ENCODE measurements around the gene L3MBTL4. TPM values are rescaled to one million over a fixed set of nuclear protein-coding genes. Genes with fewer than 3 reads are reported as not detected.

Gene L3MBTL4
- total and polyA plus RNA-seq, 10 donors: 1.1 to 21.0 (median 12.7) TPM

- Histone ChIP-seq H3K9me3 (no peaks in the 10 kb centered on the region), H3K4me3 (no peak overlapping the region), H3K27me3 (replicated peaks in 1 of 7) (no peaks in the 10 kb centered on the region), H3K4me1 (no peaks in the 10 kb centered on the region), H3K27ac (no peak overlapping the region), H3K36me3 (no peaks in the 10 kb centered on the region)
- no peak for DNase-seq
- 62 to 75% (median 74%) methylated on average over 5 of the region's 5 CpGs for WGBS, 5 donors
- intact Hi-C loops (cut with DNase I; ENCODE audit: low total_unique reads): no loop called here
- no peak for TF ChIP-seq POLR2AphosphoS5 (IDR thresholded peaks at IDR 0.05)
Observed at GRCh38 chr18:6434481-6434880, 19.8 kb upstream of the L3MBTL4 start.

- no peak overlapping the region for H3K4me3 ChIP-seq
- no peaks in the 10 kb centered on the region for H3K27me3 ChIP-seq (replicated peaks in 1 of 7)
- DNase-seq: no peak
- H3K36me3 ChIP-seq: no peaks in the 10 kb centered on the region
- no peak for TF ChIP-seq POLR2AphosphoS5 (IDR thresholded peaks at IDR 0.05)
- no peak for TF ChIP-seq CTCF (IDR thresholded peaks at IDR 0.05 in 8 of 11, conservative IDR thresholded peaks at IDR 0.05 in 3 of 11)
- TF ChIP-seq POLR2A (IDR thresholded peaks at IDR 0.05): no peak
- intact Hi-C loops (cut with DNase I; ENCODE audit: low total_unique reads): no loop called here
- H3K27ac ChIP-seq: no peak overlapping the region
- H3K4me1 ChIP-seq: no peaks in the 10 kb centered on the region
- WGBS, 5 donors: 72 to 90% (median 77%) methylated on average over 19 of the region's 19 CpGs
- H3K9me3 ChIP-seq: no peaks in the 10 kb centered on the region
Observed at GRCh38 chr18:6431659-6432318, 17.1 kb upstream of the L3MBTL4 start.

DNA sequence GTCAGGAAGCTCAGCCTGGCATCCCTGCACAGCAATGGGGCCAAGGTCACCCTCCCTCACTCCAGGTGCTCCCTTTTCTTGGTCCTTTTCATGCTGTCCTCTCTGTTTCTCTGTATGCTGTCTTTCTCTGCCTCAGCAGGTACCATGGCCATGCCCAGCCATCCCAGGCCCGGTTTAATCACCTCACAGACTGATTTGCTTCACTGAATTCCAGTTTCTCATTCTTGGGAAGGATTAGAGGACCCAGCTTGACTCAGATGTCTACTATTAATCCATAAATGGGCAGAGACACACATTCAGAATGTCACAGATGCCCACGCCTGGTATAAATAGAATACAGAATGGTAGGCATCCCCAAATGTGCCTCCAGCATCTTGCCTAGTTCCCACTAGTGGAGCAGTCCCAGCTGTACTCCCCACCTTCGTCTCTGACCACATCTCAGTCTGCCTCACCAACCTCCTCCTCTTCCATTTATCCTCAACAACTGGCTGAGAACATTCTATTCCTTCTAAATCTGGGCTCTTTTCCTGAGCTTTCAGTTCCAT is 14.2 kb upstream of the L3MBTL4 start:
- no peaks in the 10 kb centered on the region for H3K27me3 ChIP-seq (replicated peaks in 1 of 7)
- WGBS, 5 donors: 73 to 88% (median 76%) methylated on average over 3 of the region's 3 CpGs
- no peaks in the 10 kb centered on the region for H3K36me3 ChIP-seq
- DNase-seq: no peak
- no peaks in the 10 kb centered on the region for H3K4me1 ChIP-seq
- intact Hi-C loops (cut with DNase I; ENCODE audit: low total_unique reads): no loop called here
- no peak overlapping the region for H3K27ac ChIP-seq
- H3K4me3 ChIP-seq: no peak overlapping the region
- TF ChIP-seq POLR2A (IDR thresholded peaks at IDR 0.05) (no peak), POLR2AphosphoS5 (IDR thresholded peaks at IDR 0.05) (no peak), CTCF (IDR thresholded peaks at IDR 0.05 in 8 of 11, conservative IDR thresholded peaks at IDR 0.05 in 3 of 11) (no peak)
- H3K9me3 ChIP-seq: no peaks in the 10 kb centered on the region

DNA sequence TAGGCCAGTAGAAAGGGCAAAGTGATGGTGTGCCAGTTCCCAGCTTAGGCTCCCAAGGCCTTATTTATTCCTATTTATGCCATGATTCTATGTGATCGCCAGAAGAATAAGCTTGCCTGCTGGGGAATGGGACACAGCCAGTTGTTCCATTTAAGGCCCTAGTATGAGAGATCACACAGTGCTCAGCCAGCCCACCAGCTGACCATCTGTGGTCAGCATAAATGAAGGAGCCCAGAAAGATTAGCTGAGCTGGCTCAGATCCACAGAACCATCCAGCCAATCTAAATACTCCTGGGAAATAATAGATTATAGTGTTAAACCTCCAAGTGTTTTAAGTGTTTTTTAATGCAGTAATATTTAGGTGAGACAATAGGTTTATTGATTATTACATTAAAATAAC is 12.6 kb upstream of the L3MBTL4 start:
- 77 to 92% (median 81%) methylated on average over 1 of the region's 1 CpG for WGBS, 5 donors
- DNase-seq: no peak

More for the DNA sequence above, 12.6 kb upstream of the L3MBTL4 start:
- intact Hi-C loops (cut with DNase I; ENCODE audit: low total_unique reads): no loop called here
- TF ChIP-seq POLR2AphosphoS5 (IDR thresholded peaks at IDR 0.05) (no peak), POLR2A (IDR thresholded peaks at IDR 0.05) (no peak), CTCF (IDR thresholded peaks at IDR 0.05 in 8 of 11, conservative IDR thresholded peaks at IDR 0.05 in 3 of 11) (no peak)
- Histone ChIP-seq H3K9me3 (no peaks in the 10 kb centered on the region), H3K4me3 (no peak overlapping the region), H3K36me3 (no peaks in the 10 kb centered on the region), H3K27ac (no peak overlapping the region), H3K27me3 (replicated peaks in 1 of 7) (no peaks in the 10 kb centered on the region), H3K4me1 (no peaks in the 10 kb centered on the region)

Measured in spleen (tissue), 11 donors.